ENCODE measurements around the gene KIAA0232. TPM values are rescaled to one million over a fixed set of nuclear protein-coding genes. Genes with fewer than 3 reads are reported as not detected.

KIAA0232 gene
- total and polyA plus RNA-seq, 8 donors: 4.0 to 12.4 (median 8.8) TPM

- TF ChIP-seq CTCF (IDR thresholded peaks at IDR 0.05): no peak
- no peaks in the 10 kb centered on the region for H3K27me3 ChIP-seq
- no peaks in the 10 kb centered on the region for H3K36me3 ChIP-seq
- 78 to 79% methylated on average over 8 of the region's 8 CpGs for WGBS, 2 donors
- no peak overlapping the region for H3K4me3 ChIP-seq
- FAIRE-seq (no peak), DNase-seq (no peak), ATAC-seq (no peak)
- peaks cover 0 to 11% (median 6%) of the 10 kb centered on the region in 3 donors for H3K4me1 ChIP-seq
- H3K27ac ChIP-seq: no peak overlapping the region
- no peaks in the 10 kb centered on the region for H3K9me3 ChIP-seq
- intact Hi-C loops (cut with DNase I): no loop called here
Measured at GRCh38 chr4:6781113-6781512, 1.4 kb upstream of the KIAA0232 start.

GRCh38 chr4:6781561-6781960 is 966 bp upstream of the KIAA0232 start:
- H3K27ac ChIP-seq: peak overlapping the region in 3 of 4 donors; percentile 88 to 96 (median 95)
- intact Hi-C loops (cut with DNase I): no loop called here

GRCh38 chr4:6782846-6783110 is 251 bp downstream of the KIAA0232 start:
- Histone ChIP-seq H3K4me1 (peaks cover 0 to 11% (median 6%) of the 10 kb centered on the region in 3 donors), H3K4me3 (peak overlapping the region; percentile 89 to 100 (median 96)), H3K27ac (peak overlapping the region; percentile 95 to 99 (median 96)), H3K27me3 (no peaks in the 10 kb centered on the region), H3K36me3 (no peaks in the 10 kb centered on the region), H3K9me3 (no peaks in the 10 kb centered on the region)
- no peak for DNase-seq
- intact Hi-C loops (cut with DNase I): no loop called here
- WGBS, 2 donors: 0 to 1% methylated on average over 28 to 34 of the region's 34 CpGs
- peak in 2 of 4 donors; percentile 38 for ATAC-seq
- no peak for TF ChIP-seq CTCF (IDR thresholded peaks at IDR 0.05)
- FAIRE-seq: no peak

More at GRCh38 chr4:6781561-6781960, 966 bp upstream of the KIAA0232 start:
- ATAC-seq (no peak), FAIRE-seq (no peak), DNase-seq (no peak)
- Histone ChIP-seq H3K36me3 (no peaks in the 10 kb centered on the region), H3K4me1 (peaks cover 0 to 11% (median 6%) of the 10 kb centered on the region in 3 donors), H3K4me3 (peak overlapping the region in 2 of 4 donors; percentile 99 to 100), H3K27me3 (no peaks in the 10 kb centered on the region), H3K9me3 (no peaks in the 10 kb centered on the region)
- WGBS, 2 donors: 74 to 78% methylated on average over 6 of the region's 6 CpGs
- no peak for TF ChIP-seq CTCF (IDR thresholded peaks at IDR 0.05)

- WGBS, 2 donors: 1% methylated on average over 59 to 91 of the region's 91 CpGs
- no peak for FAIRE-seq
- TF ChIP-seq CTCF (IDR thresholded peaks at IDR 0.05): no peak
- Histone ChIP-seq H3K9me3 (no peaks in the 10 kb centered on the region), H3K27ac (peak overlapping the region; percentile 95 to 99 (median 96)), H3K4me1 (peaks cover 0 to 11% (median 6%) of the 10 kb centered on the region in 3 donors), H3K27me3 (no peaks in the 10 kb centered on the region), H3K36me3 (no peaks in the 10 kb centered on the region), H3K4me3 (peak overlapping the region; percentile 89 to 100 (median 96))
- peak; percentile 87 to 92 (median 88) for ATAC-seq
- DNase-seq: peak; percentile 86 to 96 (median 93)
- intact Hi-C loops (cut with DNase I): no loop called here
Measured at GRCh38 chr4:6783111-6783981, 819 bp downstream of the KIAA0232 start.

- H3K27me3 ChIP-seq: no peaks in the 10 kb centered on the region
- no peak for TF ChIP-seq CTCF (IDR thresholded peaks at IDR 0.05)
- H3K9me3 ChIP-seq: no peaks in the 10 kb centered on the region
- 98 to 100% methylated on average over 1 of the region's 1 CpG for WGBS, 2 donors
- ATAC-seq (no peak), DNase-seq (no peak), FAIRE-seq (no peak)
- H3K36me3 ChIP-seq: no peaks in the 10 kb centered on the region
- H3K4me1 ChIP-seq: peaks cover 0 to 11% (median 6%) of the 10 kb centered on the region in 3 donors
- intact Hi-C loops (cut with DNase I): no loop called here
- H3K4me3 ChIP-seq: no peak overlapping the region
- H3K27ac ChIP-seq: no peak overlapping the region
Measured at GRCh38 chr4:6785572-6785925, 3.0 kb downstream of the KIAA0232 start.
